Skin of body (tissue), 2 donors: ENCODE data around the gene MUS81. TPM values are rescaled to one million over a fixed set of nuclear protein-coding genes. Genes with fewer than 3 reads are reported as not detected.
"Not testable (repeated sequence)": the region's sequence is repeated elsewhere in the genome, so short reads cannot be mapped to it uniquely, and the experiment has no call there.

Experiments
- DNase-seq: peaks from one replicate; lab custom pipeline; 2025; lab: John Stamatoyannopoulos, UW
- total RNA-seq: library from RNA; depleted of rRNA; stranded (reverse); fragments of >200 nt; gene quantifications from one replicate; pipeline ENCODE4 v1.2.3, GENCODE V29; 2014

MUS81 gene, protein sequence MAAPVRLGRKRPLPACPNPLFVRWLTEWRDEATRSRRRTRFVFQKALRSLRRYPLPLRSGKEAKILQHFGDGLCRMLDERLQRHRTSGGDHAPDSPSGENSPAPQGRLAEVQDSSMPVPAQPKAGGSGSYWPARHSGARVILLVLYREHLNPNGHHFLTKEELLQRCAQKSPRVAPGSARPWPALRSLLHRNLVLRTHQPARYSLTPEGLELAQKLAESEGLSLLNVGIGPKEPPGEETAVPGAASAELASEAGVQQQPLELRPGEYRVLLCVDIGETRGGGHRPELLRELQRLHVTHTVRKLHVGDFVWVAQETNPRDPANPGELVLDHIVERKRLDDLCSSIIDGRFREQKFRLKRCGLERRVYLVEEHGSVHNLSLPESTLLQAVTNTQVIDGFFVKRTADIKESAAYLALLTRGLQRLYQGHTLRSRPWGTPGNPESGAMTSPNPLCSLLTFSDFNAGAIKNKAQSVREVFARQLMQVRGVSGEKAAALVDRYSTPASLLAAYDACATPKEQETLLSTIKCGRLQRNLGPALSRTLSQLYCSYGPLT
- 24.0 TPM for total RNA-seq

DNA sequence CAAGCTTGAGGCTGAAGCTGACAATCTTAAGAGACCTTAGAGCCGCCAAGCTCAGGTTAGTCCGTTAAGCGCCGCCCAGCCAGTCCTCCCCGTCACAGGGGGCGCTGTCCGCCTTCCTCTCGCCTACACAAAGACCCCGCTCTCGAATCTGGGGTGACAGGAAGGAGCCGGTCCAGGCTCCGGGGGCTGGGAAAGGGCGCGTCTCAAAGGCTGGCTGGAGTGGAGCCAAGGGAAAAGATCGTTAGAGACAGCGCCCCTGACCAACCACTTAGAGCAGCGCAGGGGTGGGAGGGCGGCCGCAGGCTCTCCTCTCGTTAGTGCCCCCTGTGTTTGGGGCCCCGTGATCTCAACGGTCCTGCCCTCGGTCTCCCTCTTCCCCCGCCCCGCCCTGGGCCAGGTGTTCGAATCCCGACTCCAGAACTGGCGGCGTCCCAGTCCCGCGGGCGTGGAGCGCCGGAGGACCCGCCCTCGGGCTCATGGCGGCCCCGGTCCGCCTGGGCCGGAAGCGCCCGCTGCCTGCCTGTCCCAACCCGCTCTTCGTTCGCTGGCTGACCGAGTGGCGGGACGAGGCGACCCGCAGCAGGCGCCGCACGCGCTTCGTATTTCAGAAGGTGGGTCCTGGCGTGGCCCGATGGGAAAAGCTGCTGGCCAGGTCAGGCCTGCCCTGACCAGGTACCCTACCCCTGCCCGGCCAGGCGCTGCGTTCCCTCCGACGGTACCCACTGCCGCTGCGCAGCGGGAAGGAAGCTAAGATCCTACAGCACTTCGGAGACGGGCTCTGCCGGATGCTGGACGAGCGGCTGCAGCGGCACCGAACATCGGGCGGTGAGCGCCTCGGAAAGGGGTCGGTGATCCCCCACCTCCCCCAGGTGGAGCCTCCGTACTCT lies at the start of gene MUS81:
Gene MUS81, plus strand, starts transcription at position 156 of the 887 bp plus-strand sequence. Its CDS starts 321 bp downstream, at position 477.
- DNase-seq: peak; percentile 94

DNA sequence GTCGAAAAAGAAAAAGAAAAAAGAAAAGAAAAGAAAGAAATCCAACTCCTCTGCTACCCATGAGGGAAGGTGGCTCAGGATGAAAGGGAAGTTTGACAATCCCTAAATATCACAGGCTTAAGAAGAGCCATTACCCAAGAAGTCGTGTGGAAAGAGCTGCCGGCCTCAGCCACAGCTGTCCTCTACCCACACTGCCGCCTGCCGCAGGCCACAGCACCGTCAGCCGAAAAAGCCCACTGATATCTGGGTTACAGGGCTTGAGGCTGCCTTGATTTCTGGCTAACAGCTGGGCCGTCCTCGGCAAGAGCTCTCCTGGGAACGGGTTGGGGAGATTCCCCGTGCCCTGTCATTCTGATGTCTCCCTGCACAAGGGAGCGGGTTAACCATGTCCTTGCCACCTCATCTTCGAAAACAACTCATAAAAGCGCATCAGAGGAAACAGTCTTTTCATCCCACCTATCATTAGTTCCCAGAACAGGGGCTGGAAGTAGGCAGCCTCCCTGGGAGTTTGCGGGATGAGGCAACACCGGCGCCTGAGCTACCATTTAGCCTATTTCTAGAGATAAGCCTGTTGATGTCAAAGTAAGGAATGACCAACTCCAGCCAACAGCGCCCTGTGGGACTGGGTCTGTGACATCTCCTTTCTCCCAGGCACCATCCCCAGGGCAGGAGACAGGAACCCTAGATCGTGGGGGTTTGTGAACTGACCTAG lies 48.3 kb upstream of the MUS81 start:
- DNase-seq: no peak

DNA sequence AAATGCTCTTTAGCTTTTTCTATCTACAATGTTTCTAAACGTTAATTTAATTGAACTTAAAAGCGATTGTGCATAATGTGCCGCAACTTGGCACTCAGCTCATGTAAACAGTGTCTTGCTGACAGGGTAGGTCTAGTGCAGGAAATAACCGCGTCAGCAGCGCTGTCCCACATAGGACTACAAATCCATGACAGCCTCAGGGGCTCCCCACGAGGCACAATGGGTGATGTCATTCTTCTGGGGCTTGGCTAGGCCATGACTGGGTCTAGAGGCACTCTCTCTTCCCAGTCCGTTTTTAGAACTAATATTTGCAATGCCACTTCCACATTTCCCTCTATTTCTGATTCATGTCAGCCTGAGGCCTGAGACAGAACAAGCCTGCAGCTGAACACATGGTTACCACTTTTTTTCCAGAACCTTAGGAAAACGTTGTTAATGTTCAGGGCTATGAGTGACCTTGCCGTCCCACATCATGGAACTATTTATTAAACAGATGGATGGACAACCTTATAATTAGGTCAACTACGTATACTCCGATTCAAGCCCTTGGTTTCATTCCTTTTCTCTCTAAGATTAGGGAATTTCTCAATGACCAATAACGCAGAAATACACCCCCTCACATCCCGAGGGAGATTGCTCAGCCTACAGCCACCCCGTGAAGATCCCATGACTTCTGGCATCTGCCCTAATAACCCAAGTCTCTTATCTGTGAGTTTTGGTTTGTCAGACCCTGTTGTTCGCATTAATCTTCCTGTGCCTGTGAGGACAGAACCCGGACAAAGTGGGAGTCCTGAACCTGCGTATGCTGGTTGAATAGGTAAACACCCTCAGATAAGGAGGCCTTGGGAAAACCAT lies 45.9 kb upstream of the MUS81 start:
- no peak for DNase-seq

DNA sequence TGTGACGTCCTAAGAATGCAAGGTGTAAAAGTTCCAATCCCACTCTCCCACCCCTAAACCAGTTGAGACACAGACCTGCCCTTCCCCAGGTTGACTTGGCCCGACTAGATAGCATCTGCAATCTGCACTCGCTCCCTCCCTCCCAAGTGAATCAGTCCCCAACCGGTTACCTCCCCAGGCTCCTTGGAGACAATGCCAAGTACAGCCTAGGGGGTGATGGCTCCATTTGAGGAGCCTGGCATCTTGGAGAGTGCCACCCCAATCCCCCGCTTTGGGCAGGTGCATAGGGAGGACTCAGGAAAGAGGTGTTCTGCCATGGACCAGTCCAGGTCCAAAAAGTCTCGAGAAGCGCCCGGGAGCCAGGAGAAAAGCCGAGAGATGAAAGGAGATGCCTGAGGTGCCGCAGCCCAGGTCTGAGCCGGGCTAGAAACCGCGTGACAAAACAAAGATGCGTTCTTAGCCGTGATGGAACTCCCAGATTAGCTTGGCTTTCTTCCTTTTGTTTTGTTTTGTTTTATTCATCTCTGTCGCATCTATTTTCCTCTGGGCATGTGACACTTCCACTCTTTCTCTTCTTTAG lies 45.2 kb upstream of the MUS81 start:
- DNase-seq: no peak

DNA sequence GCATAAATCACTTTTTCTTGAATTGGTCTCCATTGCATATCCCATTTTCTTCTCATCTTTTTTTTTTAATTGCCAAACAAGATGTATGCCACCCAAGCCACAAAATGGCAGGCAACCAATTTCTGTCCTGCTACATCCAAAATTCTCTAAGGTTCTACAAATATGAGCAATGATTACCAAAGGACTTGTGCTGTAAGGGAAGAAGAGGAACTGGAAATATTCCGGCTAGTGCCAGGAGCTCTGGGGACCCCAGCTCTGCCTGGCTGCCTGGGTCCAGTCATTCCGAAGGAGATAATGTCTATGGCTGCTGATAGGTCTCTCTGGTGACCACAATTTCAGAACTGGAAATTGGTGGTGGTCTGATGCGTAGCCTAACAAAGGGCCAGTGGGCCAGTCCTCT lies 43.5 kb upstream of the MUS81 start:
- DNase-seq: no peak

DNA sequence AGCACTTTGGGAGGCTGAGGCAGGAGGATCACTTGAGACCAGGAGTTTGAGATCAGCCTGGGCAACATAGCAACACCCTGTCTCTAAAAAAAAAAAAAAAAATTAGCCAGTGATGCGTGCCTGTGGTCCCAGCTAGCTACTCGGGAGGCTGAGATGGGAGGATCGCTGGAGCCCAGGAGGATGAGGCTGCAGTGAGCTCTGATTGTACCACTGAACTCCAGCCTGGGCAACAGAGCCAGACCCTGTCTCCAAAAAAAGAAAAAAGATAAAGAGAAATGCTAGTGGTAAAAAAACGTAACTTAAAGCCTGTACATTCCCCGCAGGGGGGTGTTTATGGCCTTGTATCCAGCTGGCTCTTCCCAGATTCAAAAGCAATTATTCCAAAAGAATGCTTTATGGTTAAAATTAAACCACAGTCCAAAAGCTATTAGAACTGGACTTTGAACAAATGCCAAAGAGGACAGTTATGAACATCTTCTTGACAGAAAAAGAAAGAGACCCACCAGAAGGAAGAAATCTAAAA lies 42.9 kb upstream of the MUS81 start:
- DNase-seq: no peak

DNA sequence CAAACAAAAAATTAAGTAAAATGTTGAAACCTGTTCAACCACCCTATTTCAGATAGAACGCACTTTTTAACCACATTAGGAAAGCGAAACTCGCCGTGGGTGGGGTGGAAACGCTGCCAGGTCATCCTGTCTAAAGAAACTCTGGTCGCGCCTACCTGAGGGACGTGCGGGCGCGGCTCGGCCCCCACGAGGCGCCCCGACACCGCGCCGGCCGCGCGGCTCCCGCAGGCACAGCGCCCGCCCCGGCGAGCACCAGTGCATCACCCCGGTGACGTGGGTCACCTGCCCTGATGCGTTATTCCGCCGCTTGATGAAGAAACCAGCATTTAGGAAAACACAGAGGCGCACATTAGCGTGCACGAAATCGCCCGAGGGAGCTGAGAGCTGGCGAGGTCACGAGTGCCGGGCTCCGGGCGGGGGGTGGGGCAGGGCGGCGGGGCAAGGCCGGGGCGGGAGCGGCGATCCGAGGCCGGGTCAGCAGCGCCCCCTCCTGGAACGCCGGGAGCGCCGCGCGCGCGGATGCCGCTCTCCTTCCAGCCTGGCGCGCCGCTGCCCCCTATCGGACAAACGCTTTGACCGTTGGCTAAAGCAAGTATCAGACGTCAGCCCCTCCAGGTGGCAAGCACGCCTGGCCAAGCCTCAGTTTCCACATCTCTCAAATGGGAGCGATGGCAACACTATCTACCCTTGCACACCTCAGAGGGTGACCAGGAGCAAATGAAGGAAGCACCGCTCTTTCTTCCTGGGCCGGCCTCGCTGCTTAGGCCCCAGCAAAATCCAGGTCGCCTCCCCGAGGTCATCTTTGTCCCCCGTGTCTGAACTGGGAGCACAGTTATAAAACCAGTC lies 42.2 kb upstream of the MUS81 start:
- DNase-seq: peak; percentile 75

DNA sequence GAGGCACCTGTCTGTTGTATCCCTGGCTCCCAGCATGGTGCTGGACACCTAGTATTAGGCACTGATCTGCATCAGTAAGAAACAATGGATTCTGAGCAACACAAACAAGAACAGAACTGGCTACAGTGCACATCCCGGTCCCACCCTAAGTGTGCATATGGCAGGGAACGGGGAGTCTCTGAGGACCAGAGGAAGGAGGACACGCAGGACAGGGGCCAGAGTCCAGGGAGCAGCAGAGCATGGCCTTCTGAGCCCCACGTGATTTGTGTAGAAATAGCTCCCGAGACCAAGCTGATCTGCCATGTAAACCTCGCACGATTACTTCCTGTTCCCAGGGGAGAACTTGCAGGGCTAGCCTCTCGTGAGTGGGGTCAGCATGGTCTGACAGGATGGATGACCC lies 39.1 kb upstream of the MUS81 start:
- DNase-seq: no peak

DNA sequence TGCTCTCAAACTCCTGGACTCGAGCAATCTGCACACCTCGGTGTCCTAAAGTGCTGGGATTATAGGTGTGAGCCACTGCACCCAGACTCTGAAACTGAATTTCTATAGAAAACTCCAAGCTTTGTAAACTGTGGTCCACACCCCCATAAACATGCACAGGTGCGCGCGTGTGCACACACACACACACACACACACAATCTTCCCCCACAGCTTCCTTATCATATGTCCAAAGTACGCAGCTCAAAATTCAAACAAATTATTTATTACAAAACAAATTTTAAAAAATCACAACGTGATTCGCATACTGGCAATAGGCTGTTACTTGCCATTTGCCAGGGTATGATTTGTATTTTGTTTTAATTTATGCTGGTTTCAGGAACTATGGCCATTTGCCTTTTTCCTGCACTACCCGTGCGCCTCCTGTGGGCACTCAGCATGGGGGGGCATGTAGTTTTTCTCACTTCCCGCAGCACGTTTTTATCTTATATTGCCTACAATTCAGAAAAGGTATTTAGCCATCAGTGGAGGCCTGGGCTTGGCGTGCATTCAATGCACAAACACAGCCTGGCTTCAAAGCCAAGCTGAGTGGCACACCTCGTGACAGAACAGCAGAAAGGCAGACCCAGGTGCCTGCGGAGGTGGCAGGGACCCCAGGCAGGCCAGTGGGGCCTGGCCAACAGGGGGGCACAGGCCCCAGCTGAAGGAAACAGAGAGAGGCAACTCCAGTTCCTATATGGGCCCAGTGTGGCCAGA lies 37.3 kb upstream of the MUS81 start:
- DNase-seq: no peak

DNA sequence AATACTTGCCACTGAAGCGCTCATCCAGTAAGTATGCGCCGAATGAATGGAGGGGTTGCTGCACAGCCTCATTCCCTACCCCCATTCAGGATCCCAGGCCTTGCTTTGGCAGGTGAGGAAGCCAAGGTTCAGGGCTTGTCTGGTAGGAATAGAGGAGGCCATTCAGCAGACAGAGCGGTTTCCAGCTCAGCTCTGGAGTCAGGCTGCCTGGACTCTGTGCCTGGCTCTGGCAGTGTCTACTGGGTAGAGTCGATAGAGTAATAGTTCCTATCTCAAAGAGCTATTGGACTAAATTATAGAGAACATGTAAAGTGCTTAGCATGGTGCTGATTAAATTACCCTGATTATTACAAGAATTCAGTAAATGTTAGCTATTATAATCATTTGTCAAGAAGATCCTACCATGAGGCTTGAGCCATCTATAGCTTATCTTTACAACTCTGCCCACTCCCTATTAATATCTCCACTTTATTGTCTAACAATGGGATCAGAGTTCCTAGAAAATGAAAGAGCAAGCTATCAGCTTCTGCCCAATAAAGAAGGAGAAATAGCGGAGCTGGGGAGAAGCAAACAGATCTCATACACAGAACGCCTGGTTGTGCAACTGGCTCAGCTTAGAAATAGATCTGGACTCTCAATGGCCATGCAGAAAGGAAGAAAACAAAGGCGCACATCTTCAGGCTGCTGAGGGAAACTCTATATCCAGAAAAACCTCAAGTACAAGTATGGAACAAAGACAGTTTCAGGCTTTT lies 33.1 kb upstream of the MUS81 start:
- DNase-seq: no peak

DNA sequence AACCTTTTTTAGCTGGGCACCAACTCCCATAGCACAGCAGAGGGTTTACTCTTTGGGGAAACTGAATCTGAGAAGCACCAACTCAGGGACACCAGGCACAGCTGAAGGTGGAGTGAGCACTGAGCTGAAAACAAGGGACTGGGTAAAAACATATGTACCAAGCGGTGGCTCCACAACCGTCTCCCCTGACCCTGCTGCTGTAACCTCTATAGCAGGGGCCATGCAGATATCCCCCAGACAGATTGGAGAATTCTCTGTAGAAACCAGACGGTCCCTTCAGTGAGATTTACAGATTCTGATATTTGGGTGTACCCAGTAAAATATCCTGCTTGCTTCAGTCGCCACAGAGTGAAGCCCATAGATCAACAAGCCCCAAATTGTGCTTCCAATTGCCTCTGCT lies 30.8 kb upstream of the MUS81 start:
- no peak for DNase-seq

DNA sequence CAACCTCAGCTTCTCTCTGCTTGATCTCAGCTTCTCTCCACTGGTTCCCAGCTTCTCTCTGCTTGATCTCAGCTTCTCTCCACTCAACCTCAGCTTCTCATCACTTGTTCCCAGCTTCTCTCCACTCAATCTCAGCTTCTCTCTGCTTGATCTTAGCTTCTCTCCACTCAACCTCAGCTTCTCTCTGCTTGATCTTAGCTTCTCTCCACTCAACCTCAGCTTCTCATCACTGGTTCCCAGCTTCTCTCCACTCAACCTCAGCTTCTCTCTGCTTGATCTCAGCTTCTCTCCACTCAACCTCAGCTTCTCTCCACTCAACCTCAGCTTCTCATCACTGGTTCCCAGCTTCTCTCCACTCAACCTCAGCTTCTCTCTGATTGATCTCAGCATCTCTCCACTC lies 28.0 kb upstream of the MUS81 start:
- DNase-seq: not testable (repeated sequence)

DNA sequence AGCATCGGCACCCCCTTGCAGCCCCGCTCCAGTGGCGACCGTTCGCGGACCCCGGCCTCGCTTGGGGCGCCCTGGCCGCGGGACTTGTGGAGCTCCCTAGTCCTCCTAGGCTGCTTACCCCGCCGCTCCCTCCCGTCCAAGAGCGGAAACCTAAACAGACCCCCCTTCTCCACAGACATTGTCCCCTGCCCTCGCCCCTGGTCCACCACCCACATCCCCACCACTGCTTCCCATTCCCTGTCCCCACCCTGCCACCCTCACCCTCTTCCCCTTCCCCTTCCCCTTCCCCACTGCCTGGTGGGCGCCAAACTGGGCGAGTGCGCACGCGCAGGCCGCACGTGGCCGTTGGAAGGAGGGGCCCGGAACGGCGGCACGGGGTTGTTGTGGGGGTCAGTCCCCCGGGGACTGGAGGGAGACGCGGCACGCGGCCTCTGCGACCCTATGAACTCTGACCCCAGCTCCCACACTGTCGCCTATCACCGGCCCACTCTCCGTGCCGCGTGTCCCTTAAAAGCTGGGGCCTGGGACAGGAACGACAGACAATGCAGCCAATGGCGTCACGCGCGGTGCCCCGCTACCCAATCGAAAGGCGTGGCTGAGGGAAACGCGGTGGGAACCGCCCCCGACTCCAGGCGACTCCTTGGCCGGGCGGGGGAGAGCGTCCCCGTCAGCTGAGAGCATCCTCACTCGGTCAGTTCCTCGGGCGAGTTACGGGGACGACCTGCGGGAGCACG lies 26.8 kb upstream of the MUS81 start, which contains the start of gene SNX32:
Gene SNX32, plus strand, starts transcription at position 667 of the 734 bp plus-strand sequence. CDS start 103 bp downstream, outside the sequence.
- DNase-seq: peak; percentile 90

DNA sequence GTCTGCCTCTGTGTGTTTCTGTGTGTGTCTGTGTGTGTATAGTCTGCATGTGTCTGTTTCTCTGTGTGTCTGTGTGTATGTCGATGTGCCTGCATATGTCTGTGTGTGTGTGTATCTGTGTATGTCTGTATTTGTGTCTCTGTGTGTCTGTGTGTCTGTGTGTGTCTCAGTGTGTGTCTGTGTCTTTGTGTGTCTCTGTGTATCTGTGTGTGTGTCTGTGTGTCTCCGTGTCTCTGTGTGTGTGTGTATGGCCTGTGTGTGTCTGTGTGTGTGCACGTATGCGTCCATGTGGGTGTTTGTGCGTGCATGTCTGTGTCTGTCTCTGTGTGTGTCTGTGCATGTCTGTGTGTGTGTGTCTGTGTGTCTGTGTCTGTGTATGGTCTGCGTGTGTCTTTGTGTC lies 26.0 kb upstream of the MUS81 start:
- DNase-seq: no peak

DNA sequence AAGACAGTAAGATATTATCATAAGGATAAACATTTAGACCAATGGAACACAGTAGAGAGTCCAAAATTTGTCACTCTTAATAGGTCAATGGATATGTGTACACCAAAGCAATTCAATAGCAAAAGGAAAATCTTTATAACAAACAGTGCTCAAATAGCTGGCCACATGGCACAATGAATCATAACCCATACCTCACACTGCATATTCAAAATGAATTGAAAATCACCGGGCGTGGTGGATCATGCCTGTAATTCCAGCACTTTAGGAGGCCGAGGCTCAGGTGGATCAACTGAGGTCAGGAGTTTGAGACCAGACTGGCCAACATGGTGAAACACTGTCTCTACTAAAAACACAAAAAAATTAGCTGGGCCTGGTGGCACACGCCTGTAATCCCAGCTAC lies 18.1 kb upstream of the MUS81 start:
- no peak for DNase-seq

DNA sequence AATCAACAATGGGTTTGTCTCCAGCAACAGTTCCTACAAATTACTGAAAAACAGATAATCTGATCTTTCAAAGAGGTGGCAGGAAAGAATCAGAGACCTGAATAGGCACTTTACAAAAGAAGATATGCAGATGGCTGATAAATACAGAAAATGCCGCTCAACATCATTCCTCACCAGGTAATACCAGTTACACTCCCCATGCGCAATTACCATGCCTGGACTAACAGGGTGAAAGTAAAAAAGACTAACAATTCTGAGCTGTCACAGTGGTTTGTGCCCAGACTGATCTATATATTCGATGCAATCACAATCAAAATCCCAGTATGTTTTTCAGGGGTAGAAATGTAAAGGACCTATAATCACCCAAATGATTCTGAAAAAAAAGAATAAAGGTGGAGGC lies 16.4 kb upstream of the MUS81 start:
- DNase-seq: no peak
